Cerebellar nuclear complex (tissue), 1 donor: ENCODE measurements around the gene LRRC8D.

Source experiments
- DNase-seq, 2 experiments: peaks; one replicate each; lab custom pipeline; 2025; lab: John Stamatoyannopoulos, UW

Gene LRRC8D

DNA sequence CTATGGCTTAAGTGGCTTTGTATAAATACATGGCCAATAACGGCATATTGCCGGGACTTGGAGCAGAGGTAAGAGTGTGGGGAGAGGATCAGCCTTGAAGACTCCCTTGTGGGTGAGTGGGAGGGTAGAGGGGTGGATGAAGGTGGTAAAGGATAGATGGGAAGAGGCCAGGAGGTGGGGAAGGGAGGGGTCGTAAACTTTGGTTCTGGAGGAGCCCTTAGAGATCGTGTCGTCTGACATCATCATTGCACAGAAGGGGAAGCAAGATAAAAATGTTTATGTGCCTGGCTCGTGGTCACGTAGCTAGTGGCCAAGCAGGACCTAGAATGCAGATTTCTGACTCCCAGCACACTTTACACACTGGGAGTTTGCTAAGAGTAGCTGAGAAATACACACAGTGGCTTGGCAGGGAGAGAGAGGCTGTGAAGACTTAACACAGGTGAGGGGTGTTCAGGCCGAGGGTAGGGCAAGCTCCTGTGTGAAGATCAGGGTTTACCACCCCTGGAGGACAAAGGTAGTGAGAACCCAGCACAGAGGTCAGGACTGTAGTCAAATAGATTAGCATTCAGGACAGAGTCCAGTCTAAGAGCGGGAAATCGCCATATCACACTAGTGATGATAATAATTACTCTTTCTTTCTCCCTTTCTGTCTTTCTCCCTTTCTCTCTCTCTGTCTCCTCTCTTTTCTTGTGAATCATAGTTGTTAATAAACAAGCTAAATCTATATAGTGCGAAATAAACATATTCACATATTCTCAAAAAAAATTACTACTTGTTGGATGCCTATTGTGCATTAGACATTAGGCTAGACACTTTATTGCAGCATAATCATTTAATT is 75.5 kb downstream of the LRRC8D start:
- no peak for DNase-seq

DNA sequence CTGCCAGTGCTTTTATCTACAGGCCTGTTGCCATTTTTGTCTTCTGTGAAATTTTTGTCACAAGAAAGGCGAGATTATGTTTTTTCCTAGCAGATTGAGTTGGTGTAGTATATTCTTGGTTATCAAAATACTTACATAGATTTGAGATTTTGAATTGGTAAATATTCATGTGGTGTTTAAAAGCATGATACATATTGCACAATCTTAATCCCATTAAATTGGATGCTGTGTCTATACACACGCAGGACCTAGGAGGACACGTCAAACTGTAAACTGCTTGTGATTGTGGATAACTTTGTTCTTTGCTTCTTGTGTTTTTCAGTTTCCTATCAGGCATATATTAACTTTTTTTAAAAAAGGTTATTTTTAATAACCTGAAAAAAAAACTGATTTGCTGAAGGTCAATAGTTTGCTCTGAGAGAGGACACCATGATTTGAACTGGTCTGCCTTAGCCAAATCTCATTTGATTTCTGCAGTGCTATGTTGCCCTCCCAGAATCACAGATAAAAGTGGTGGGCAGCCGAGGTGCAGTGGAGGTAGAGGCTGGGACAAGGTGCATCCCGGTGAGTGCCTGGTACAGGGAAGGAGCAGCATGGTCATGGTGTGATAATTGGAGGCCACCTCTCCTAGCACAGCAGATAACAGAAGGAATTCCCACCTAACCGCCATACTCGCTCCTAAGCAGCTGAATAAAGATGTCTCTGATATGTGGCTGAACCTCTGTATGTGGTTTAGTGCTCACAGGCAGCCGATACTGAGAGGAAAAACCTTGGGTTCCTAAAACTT is 76.7 kb downstream of the LRRC8D start:
- DNase-seq, result no peak

DNA sequence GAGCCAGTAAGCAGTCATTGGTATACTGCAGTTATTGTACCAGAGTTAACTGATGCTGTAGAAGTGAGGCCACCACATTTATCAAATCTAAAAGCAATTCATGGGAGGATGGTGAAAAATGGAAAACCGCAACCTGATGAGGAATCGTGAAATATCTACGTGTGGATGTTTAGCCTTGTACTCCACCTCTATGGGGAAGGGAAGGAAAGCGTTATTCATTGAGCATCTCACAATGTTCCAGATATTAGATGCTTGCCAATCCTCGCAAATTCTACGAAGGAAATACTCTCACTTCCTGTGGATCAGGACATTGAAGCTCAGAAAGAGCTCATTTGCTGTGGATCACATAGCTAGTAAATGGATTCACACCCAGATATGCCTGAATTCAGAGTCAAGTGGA is 77.3 kb downstream of the LRRC8D start:
- DNase-seq, result no peak

DNA sequence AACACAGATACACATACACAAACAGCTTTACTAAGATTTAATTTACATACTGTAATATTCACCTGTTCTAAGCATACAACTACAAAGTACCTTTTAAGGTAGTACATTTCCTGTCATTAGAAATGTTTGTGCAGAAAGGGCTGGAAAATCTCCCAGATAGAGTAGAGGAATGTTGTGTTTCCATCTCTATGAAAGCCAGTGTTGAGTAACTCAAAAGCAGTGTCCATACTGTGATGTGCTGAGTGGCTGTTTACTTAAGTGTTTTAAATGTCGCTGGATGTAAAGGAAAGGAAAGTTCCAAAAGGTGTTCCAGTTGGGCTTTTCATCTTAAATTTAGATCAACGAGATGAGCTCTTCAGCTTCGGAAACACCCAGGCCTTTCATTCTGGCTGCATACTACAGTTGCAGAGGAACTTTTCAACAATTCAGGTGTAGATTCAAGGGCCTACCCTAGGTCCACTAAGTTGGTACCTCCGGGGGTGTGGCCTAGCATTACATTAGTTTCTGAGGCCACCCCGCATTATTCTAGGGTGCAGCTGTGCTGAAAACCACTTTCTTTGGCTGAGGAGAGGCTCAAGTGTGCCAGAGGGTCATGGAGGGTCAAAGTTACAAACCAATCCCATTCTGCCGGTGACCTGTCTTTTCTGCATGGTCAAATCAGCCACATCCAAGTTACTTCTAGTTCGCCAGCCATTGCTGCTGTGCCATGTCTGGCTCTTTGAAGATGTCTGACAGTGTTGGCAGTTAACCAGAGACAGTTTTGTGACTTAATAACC is 78.1 kb downstream of the LRRC8D start:
- no peak for DNase-seq

DNA sequence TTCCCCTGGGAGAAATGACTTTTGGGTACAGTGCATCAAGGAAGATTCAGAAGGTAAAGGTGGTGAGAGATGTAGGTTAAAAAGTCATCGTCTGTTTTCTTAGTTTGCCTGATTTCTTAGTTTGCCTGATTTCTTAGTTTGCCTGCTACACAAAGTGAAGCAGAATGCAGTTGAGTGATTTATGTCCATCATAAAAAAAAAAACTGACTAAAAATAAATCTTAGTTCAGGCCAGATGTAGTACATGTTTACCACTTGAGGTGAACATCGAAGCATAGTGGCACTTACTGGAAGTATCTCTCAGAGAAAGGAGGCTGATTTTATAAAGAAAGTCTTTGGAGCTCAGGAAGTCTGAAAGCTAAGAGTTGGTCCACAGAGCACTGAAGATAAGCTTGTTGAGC is 79.5 kb downstream of the LRRC8D start:
- no peak for DNase-seq

DNA sequence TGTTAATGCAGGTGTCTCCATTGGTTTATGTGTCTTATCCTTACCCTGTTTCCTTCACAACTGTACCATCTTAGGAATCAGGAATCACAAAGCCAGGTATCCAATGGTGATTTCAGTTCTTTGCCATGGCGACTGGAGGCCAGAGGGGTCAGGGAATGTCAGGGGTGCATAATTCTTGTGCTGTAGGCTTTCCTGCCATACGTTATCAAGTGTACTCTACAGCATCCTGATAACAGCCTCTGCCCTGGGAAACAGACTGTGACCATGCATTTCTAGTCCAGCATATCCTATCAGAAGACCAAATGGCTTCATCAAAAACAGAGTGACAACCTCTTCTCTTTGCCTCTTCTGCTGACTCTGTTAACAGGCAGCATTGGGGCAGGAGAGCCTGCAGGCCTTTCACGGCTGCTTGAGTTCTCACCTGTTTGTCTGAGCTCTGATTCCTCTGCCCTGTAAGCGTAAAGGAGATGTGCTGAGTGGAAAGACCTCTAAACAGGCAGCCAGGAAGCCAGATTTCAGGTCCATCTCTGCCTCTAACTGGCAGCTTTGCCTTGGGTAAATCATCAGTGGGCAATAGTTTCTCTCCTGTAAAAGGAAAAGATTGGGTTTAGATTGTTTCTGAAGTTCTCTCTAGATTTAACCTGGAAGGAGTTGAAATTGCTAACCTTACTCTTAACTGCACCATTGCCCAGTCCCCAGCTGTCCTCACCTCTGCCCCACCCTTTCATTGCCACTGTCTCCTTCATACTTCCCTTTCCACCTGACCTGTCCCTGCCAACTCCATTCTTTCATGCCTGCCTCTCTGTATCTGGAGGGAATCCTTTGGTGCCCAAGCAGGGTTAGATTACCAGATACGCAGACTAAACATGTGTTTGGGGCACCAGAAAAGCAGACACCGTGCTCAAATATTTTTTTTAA is 80.2 kb downstream of the LRRC8D start:
- DNase-seq, result no peak

DNA sequence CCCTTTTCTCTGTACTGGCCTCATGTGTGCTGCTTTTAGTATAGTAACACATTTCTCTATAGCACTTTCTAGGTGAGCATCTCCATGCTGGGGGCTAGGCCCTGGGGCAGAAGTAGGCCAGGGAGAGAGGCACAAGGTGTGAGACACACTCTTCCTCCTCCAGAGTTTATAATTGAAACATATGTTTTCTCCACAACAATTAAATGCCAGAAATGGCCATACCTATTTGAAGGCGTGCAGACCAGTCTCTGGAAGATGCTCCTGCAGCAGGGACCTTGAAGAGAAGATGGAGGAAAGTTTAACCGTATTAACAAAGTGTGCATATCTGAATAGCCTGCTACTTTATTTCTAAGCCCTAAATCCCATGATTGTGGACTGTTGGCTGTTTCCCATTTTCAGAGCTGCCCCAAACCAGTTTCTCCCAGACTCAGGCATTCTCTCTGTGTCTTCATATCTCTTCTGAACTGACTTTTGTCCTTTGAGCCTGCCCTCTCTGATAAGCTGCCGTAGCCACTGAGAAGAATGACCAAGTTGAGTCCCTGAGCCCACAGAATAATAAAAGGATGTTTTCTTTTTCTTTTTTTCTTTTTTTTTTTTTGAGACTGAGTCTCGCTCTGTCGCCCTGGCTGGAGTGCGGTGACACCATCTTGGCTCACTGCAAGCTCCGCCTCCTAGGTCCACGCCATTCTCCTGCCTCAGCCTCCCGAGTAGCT is 81.3 kb downstream of the LRRC8D start:
- DNase-seq, result no peak

DNA sequence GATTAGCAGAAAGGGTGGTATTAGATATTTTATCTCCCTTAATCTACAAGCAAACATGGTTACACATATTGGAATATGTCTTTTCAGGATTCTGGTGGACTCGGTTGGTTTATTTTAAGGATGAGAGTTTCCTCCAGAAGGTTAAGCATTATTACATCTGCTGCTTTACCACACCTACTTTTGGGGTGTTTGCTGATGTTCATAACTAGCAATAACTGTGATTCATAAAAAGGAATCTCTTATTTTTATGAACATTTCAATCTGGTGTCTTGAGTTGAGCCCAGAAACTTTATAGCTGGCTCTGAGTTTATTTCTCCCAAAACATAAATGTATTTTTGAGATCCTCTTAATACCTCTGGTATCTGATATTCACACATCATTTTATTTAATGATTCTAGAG is 82.7 kb downstream of the LRRC8D start:
- DNase-seq, result no peak

DNA sequence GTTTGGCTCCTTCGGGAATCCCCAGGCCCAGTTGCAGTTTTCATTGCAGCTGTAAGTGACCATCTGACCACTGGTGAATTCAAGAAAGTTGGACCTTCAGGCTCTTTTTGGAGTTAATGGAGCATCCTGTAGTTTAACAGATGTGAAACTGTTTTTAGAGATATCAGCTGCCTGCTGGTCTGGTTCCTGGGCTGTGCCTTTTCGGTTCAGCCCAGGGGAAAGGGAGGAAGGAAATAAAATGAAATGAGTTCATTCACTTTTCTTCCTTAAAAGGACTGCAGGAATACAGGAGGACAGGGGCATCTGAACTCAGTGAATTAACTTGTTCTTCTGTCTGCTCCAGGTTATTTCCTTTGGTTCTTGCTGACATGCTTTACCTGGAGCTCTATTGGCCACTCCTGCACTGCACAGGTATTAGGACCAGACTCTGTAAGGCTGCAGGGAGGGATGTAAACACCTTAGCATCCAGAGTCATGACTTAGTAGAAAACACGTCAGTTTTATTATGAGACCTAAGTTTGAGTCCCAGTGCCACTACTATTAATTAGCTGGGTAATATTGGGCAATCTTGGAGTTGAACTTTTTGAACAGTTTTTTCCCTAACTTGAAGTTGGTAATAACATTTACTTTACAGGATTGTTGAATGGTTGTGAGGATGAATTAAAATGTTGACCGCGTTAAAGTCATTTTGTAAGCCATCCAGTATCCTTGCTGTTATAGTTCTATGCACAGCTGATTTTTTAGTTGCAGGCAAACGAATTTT is 83.6 kb downstream of the LRRC8D start:
- no peak for DNase-seq

DNA sequence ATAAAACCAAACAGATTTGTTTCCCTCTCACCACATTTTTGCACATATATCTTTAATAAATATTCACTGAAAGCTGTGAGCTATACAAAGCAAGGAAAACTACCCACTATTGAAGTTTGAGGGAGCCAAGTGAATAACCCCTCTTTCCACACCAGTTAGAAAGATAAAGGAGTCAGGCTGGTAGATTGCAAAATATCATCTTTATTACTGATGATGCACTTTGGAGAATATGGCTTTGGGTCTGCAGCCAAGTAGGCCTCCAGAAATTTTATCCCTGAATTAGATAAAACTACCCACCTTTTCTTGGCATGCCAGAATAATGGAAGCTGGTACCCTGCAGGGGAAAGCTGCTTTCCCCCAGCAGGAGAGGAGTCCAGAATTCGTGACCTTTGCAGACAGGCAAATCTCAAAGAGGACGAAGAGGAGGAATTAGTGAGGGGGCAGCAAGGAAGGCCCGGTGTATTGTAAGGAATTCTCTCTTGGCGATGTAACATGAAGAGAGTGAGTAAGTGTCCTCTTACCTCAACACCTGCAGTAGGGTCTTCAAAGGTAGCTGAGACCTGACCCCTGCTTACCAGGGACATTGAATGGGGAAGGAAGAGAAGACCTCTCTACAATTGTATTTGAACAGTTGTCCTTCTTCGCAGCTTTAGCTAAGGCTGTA is 84.7 kb downstream of the LRRC8D start:
- DNase-seq, result no peak

DNA sequence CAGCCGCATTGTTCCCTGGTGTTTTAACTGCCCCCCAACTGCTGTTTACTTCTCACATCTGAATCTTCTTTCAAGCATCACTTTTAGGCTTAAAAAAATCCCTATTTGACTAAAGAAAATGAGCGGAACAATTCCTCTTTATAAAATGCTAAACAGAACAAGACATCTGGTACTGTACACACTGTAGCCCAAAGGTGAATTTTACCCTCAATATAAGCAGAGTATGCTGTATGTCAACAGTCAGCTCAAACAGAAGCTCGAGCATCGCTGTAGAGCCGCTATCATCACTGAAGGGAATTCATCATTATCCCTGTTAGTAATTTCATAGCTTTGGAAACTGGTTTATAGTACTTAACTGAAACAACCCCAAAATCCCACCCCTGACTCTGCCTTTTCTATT is 85.3 kb downstream of the LRRC8D start:
- DNase-seq, result no peak

DNA sequence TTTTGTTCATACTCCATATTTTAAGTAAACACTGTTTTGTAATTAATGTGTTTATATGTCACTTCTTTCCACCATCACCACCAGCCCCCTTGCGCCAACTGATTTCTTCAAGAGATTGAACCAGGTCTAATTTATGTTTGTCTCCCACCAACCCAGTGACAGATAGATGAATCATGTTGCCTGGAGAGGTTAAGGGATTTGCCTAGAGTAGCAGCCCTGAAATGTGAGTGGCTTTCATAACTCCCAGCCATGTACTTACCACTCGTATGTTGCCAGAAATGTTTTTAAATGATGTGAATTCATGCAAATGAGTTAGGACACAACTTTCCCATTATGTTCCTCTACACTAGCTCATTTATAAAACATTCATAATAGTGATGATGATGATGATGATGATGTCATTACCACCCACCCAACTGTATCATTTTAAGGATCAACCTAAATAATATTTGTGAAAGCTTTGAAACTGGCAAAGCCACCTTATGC is 86.9 kb downstream of the LRRC8D start:
- no peak for DNase-seq

DNA sequence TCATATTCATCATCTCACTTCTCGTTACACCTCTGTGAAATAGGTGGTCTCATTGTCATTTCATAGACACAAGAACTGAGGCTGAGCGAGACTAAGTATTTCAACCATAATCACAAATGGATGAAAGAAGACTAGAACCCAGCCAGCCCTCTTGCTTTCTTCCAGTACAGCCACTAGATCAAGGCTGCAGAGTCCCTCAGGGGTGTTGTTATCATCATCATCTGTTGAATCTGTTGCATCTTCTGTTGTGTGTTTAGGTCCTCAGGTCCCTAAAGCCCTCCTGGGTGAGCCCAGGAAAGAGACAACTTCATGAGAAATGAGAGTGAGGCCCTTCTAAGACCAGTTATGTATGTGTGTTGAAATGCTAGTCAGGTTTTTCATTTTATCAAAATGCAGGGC is 87.4 kb downstream of the LRRC8D start:
- DNase-seq, result no peak

DNA sequence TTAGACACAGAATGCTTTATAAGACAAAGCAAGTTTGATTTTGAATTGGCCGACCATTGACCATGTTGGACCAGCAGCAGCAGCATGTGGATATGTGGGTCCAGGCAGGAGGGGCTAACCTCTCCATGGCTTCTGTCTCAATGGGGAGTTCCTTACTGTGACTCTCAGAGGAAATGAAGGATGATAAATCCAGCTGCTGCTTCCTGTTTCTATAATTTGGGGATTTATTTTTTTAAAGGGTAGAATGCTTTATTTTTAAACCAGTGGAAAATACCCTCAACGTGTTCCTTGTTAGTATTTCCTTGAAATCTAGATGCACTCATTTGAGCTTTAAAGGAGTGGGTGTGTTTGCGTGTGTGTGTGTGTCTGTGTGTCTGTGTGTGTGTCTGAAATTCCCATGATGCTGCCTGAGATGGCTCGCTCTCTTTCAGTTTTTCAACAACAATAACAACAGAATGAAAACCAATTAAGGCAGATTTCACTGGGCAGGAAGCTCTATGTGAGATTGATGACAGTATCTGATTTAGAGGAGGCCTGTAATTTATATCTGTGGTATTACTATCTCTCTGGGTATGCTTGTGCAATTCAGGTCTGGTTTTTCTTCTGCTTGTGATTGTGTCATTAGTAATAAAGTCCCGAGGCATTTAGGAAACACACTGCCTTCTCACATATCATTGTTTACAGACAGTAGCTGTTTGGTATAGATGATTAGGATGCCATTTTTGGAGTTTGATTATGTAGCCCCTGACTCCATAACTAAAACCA is 88.0 kb downstream of the LRRC8D start:
- no peak for DNase-seq

DNA sequence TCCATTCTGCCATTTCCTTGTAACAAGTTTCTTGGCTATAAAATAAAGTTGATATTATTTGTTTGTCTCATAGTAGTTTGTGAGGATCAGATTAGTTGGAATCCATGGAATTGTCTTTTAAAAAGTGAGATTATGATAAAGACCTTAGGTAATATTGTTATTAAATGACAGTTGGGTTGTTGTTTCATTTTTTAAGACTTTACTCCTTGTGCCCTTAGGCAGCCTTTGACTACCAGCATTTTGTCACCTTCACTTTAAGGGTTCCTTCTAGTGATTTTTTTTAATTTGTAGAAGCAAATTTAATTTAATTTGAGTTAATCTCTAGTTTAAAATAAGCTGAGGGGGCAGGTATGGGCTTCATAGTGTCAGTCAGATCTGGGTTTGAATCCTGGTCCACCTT is 89.4 kb downstream of the LRRC8D start:
- DNase-seq, result no peak

DNA sequence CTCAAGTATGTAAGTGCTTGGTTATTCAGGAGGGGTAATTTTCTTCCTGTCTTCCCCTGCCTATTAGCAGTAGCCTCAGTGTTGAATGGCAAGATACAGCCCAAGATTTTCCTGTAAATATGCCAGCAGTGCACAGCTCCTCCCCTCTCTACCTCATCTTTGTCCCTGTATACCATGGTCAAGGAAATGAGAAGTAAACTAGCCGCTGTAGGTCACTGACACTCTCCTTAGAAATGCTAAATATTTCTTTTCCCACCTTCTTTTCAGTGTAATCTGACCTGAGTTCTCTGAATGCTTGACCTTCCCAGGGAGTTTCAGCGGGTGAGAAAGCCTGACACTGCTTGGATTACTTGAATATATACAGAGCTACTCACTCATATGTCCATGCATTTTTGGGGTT is 89.9 kb downstream of the LRRC8D start:
- no peak for DNase-seq

DNA sequence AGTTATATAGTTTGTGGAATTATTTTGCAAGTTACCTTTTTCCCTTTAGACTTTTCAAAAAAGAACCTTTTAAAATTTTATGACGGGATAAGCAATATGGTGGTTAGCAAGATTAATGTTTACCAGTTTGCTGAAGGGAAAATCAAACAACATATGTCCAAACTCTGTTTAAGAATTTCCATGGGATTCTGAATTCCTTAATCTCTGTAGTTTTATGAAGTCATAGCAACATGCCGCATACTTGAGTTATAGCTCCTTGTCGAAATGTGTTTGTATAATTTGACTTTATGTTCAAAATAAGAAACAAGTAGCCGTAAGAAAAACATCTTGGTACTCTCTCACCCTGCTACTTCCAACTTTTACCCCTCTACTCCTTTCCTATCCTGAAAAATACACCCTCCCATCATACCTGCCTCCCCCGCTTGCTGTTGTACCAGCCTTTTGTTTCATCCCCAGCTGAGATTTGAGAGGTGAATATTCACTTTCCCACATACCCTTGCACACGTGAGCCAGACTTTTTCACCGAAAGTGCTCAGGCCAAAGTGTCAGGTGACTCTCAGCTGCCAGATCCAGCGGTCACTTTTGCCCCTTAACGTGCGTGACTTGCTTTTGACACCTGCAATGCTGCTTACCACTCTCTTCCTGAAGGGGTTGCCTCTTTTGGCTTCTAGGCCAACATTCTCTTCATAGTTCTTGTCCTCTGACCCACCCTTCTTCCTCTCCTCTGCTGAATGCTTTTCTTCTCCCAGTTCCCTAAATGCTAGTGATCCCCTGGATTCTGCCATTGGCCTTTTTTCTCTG is 90.6 kb downstream of the LRRC8D start:
- DNase-seq, result no peak

DNA sequence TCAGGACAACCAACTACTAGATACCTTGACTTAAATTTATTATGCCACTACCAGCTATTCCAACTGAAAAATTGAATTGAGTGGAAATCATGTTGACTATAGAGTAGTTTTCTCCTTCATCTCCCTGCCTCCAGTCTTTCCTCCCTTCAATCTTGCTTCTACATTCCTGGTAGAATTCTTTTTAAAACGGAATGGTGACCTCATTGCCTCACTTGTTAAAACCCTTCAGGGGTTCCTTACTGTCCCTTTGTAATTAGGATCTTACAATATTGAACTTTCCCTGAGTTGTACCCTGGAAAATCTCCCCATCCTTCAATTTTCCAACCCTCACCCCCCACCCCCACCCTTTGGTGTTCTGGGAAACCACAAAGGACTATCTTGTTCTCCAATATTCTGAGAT is 91.2 kb downstream of the LRRC8D start:
- DNase-seq, result no peak
